Duodenal mucosa (tissue), 2 donors: ENCODE results near the gene MTIF2.
"Not testable (repeated sequence)": the region's sequence is repeated elsewhere in the genome, so short reads cannot be mapped to it uniquely, and the experiment has no call there.

ENCODE experiments used
- H3K27ac ChIP-seq: one replicate; pipeline ENCODE4 v1.7.0; 2013; ENCODE audit warnings: low read depth, low read length
- H3K27me3 ChIP-seq, 2 donors: one replicate each; pipeline ENCODE4 v1.7.0; 2013; ENCODE audit warnings: low read length in 2 of 2, control low read depth in 1 of 2; ENCODE audit not compliant: insufficient read depth in 2 of 2, control insufficient read depth in 1 of 2
- H3K36me3 ChIP-seq, 2 donors: one replicate each; pipeline ENCODE4 v1.7.0; 2013; ENCODE audit warnings: low read length in 2 of 2, control low read depth in 1 of 2; ENCODE audit not compliant: insufficient read depth in 2 of 2, control insufficient read depth in 1 of 2
- H3K4me1 ChIP-seq, 2 donors: one replicate each; pipeline ENCODE4 v1.7.0; 2013; ENCODE audit warnings: low read length in 2 of 2, control low read depth in 1 of 2; ENCODE audit not compliant: insufficient read depth in 2 of 2, control insufficient read depth in 1 of 2
- H3K4me3 ChIP-seq, 2 donors: one replicate each; pipeline ENCODE4 v1.7.0; 2013; ENCODE audit warnings: low read length in 2 of 2, low read depth in 1 of 2
- H3K9ac ChIP-seq, 2 donors: one replicate each; pipeline ENCODE4 v1.7.0; 2013; ENCODE audit warnings: low read length in 2 of 2, low read depth in 1 of 2
- H3K9me3 ChIP-seq, 2 donors: one replicate each; pipeline ENCODE4 v1.7.0; 2013; ENCODE audit warnings: low read length in 2 of 2, control low read depth in 1 of 2; ENCODE audit not compliant: control insufficient read depth in 1 of 2

MTIF2 gene

GRCh38 chr2:55204536-55204935 lies 64.5 kb downstream of the MTIF2 start:
- no peak overlapping the region for H3K4me3 ChIP-seq
- no peak overlapping the region for H3K9ac ChIP-seq
- H3K36me3 ChIP-seq = peaks cover 0 to 3% of the 10 kb centered on the region in 2 donors
- H3K4me1 ChIP-seq = no peaks in the 10 kb centered on the region
- H3K27ac ChIP-seq = no peak overlapping the region
- H3K27me3 ChIP-seq = no peaks in the 10 kb centered on the region
- peaks cover 0 to 8% of the 10 kb centered on the region in 2 donors for H3K9me3 ChIP-seq

- H3K9me3 ChIP-seq = peaks cover 0 to 8% of the 10 kb centered on the region in 2 donors
- H3K27ac ChIP-seq = no peak overlapping the region
- H3K4me1 ChIP-seq = no peaks in the 10 kb centered on the region
- no peak overlapping the region for H3K4me3 ChIP-seq
- no peaks in the 10 kb centered on the region for H3K27me3 ChIP-seq
- no peak overlapping the region for H3K9ac ChIP-seq
- H3K36me3 ChIP-seq = peaks cover 0 to 9% of the 10 kb centered on the region in 2 donors
These were observed 68.6 kb downstream of the MTIF2 start for GRCh38 chr2:55200416-55200815.

GRCh38 chr2:55196526-55196925 lies 72.5 kb downstream of the MTIF2 start:
- no peak overlapping the region for H3K27ac ChIP-seq
- peaks cover 0 to 3% of the 10 kb centered on the region in 2 donors for H3K9me3 ChIP-seq
- H3K4me3 ChIP-seq = no peak overlapping the region
- H3K9ac ChIP-seq = no peak overlapping the region
- H3K27me3 ChIP-seq = no peaks in the 10 kb centered on the region
- peaks cover 0 to 9% of the 10 kb centered on the region in 2 donors for H3K36me3 ChIP-seq
- no peaks in the 10 kb centered on the region for H3K4me1 ChIP-seq

GRCh38 chr2:55191888-55192287 lies 77.1 kb downstream of the MTIF2 start:
- not testable (repeated sequence) for H3K4me1 ChIP-seq, H3K27me3 ChIP-seq, H3K9me3 ChIP-seq, H3K36me3 ChIP-seq, H3K27ac ChIP-seq, H3K4me3 ChIP-seq, H3K9ac ChIP-seq

- H3K4me3 ChIP-seq, H3K27me3 ChIP-seq, H3K4me1 ChIP-seq, H3K9me3 ChIP-seq, H3K36me3 ChIP-seq, H3K9ac ChIP-seq, H3K27ac ChIP-seq: not testable (repeated sequence)
These were observed 82.2 kb downstream of the MTIF2 start for GRCh38 chr2:55186837-55187236.
